ENCODE measurements around the gene OLIG1.

The OLIG1 gene

GRCh38 chr21:33037501-33037900 lies 32.4 kb upstream of the OLIG1 start:
- Histone ChIP-seq H3K36me3 (ENCODE audit: insufficient read depth, low read length) (no peaks in the 10 kb centered on the region), H3K4me1 (ENCODE audit: insufficient read depth, low read length) (peaks cover 10% of the 10 kb centered on the region), H3K9ac (ENCODE audit: low read depth, low read length) (no peak overlapping the region), H3K9me3 (ENCODE audit: control insufficient read depth, insufficient read depth, low read length) (no peaks in the 10 kb centered on the region)

GRCh38 chr21:33039536-33039935 lies 30.4 kb upstream of the OLIG1 start:
- H3K36me3 ChIP-seq (ENCODE audit: insufficient read depth, low read length): no peaks in the 10 kb centered on the region
- H3K4me1 ChIP-seq (ENCODE audit: insufficient read depth, low read length): peaks cover 10% of the 10 kb centered on the region

GRCh38 chr21:33040215-33040614 lies 29.7 kb upstream of the OLIG1 start:
- Histone ChIP-seq H3K9me3 (ENCODE audit: control insufficient read depth, insufficient read depth, low read length) (no peaks in the 10 kb centered on the region), H3K9ac (ENCODE audit: low read depth, low read length) (no peak overlapping the region), H3K4me1 (ENCODE audit: insufficient read depth, low read length) (peaks cover 8% of the 10 kb centered on the region), H3K36me3 (ENCODE audit: insufficient read depth, low read length) (no peaks in the 10 kb centered on the region)

More at GRCh38 chr21:33039536-33039935, 30.4 kb upstream of the OLIG1 start:
- Histone ChIP-seq H3K9me3 (ENCODE audit: control insufficient read depth, insufficient read depth, low read length) (no peaks in the 10 kb centered on the region), H3K9ac (ENCODE audit: low read depth, low read length) (no peak overlapping the region)

GRCh38 chr21:33041981-33042380 lies 28.0 kb upstream of the OLIG1 start:
- Histone ChIP-seq H3K36me3 (ENCODE audit: insufficient read depth, low read length) (no peaks in the 10 kb centered on the region), H3K4me1 (ENCODE audit: insufficient read depth, low read length) (peaks cover 10% of the 10 kb centered on the region), H3K9ac (ENCODE audit: low read depth, low read length) (no peak overlapping the region), H3K9me3 (ENCODE audit: control insufficient read depth, insufficient read depth, low read length) (no peaks in the 10 kb centered on the region)

- Histone ChIP-seq H3K9me3 (ENCODE audit: control insufficient read depth, insufficient read depth, low read length) (no peaks in the 10 kb centered on the region), H3K36me3 (ENCODE audit: insufficient read depth, low read length) (no peaks in the 10 kb centered on the region), H3K9ac (ENCODE audit: low read depth, low read length) (no peak overlapping the region), H3K4me1 (ENCODE audit: insufficient read depth, low read length) (peaks cover 15% of the 10 kb centered on the region)
Measured at GRCh38 chr21:33042812-33043211, 27.1 kb upstream of the OLIG1 start.

- Histone ChIP-seq H3K36me3 (ENCODE audit: insufficient read depth, low read length) (no peaks in the 10 kb centered on the region), H3K9me3 (ENCODE audit: control insufficient read depth, insufficient read depth, low read length) (no peaks in the 10 kb centered on the region), H3K4me1 (ENCODE audit: insufficient read depth, low read length) (peaks cover 15% of the 10 kb centered on the region; the same call in 1 of the 2 replicates), H3K9ac (ENCODE audit: low read depth, low read length) (no peak overlapping the region)
Measured at GRCh38 chr21:33046455-33046854, 23.5 kb upstream of the OLIG1 start.

- Histone ChIP-seq H3K9me3 (ENCODE audit: control insufficient read depth, insufficient read depth, low read length) (no peaks in the 10 kb centered on the region), H3K4me1 (ENCODE audit: insufficient read depth, low read length) (peaks cover 12% of the 10 kb centered on the region; the same call in 1 of the 2 replicates), H3K9ac (ENCODE audit: low read depth, low read length) (no peak overlapping the region), H3K36me3 (ENCODE audit: insufficient read depth, low read length) (no peaks in the 10 kb centered on the region)
Measured at GRCh38 chr21:33047231-33047630, 22.7 kb upstream of the OLIG1 start.

- H3K4me1 ChIP-seq (ENCODE audit: insufficient read depth, low read length): peaks cover 5% of the 10 kb centered on the region; the same call in 1 of the 2 replicates
- H3K36me3 ChIP-seq (ENCODE audit: insufficient read depth, low read length): no peaks in the 10 kb centered on the region
- no peaks in the 10 kb centered on the region for H3K9me3 ChIP-seq (ENCODE audit: control insufficient read depth, insufficient read depth, low read length)
- H3K9ac ChIP-seq (ENCODE audit: low read depth, low read length): no peak overlapping the region
Measured at GRCh38 chr21:33051925-33052324, 18.0 kb upstream of the OLIG1 start.

GRCh38 chr21:33053951-33054350 lies 16.0 kb upstream of the OLIG1 start:
- Histone ChIP-seq H3K4me1 (ENCODE audit: insufficient read depth, low read length) (no peaks in the 10 kb centered on the region), H3K9me3 (ENCODE audit: control insufficient read depth, insufficient read depth, low read length) (no peaks in the 10 kb centered on the region), H3K9ac (ENCODE audit: low read depth, low read length) (no peak overlapping the region), H3K36me3 (ENCODE audit: insufficient read depth, low read length) (no peaks in the 10 kb centered on the region)

GRCh38 chr21:33055991-33056390 lies 13.9 kb upstream of the OLIG1 start:
- Histone ChIP-seq H3K4me1 (ENCODE audit: insufficient read depth, low read length) (no peaks in the 10 kb centered on the region), H3K9ac (ENCODE audit: low read depth, low read length) (no peak overlapping the region), H3K36me3 (ENCODE audit: insufficient read depth, low read length) (no peaks in the 10 kb centered on the region), H3K9me3 (ENCODE audit: control insufficient read depth, insufficient read depth, low read length) (no peaks in the 10 kb centered on the region)

- no peaks in the 10 kb centered on the region for H3K9me3 ChIP-seq (ENCODE audit: control insufficient read depth, insufficient read depth, low read length)
- H3K4me1 ChIP-seq (ENCODE audit: insufficient read depth, low read length): no peaks in the 10 kb centered on the region
- H3K9ac ChIP-seq (ENCODE audit: low read depth, low read length): no peak overlapping the region
- H3K36me3 ChIP-seq (ENCODE audit: insufficient read depth, low read length): no peaks in the 10 kb centered on the region
Measured at GRCh38 chr21:33057385-33057940, 12.5 kb upstream of the OLIG1 start.

GRCh38 chr21:33058527-33058926 lies 11.4 kb upstream of the OLIG1 start:
- no peak overlapping the region for H3K9ac ChIP-seq (ENCODE audit: low read depth, low read length)
- H3K36me3 ChIP-seq (ENCODE audit: insufficient read depth, low read length): no peaks in the 10 kb centered on the region
- no peaks in the 10 kb centered on the region for H3K4me1 ChIP-seq (ENCODE audit: insufficient read depth, low read length)
- no peaks in the 10 kb centered on the region for H3K9me3 ChIP-seq (ENCODE audit: control insufficient read depth, insufficient read depth, low read length)

- Histone ChIP-seq H3K9ac (ENCODE audit: low read depth, low read length) (no peak overlapping the region), H3K4me1 (ENCODE audit: insufficient read depth, low read length) (no peaks in the 10 kb centered on the region), H3K36me3 (ENCODE audit: insufficient read depth, low read length) (no peaks in the 10 kb centered on the region), H3K9me3 (ENCODE audit: control insufficient read depth, insufficient read depth, low read length) (no peaks in the 10 kb centered on the region)
Measured at GRCh38 chr21:33058957-33059356, 11.0 kb upstream of the OLIG1 start.

- no peaks in the 10 kb centered on the region for H3K36me3 ChIP-seq (ENCODE audit: insufficient read depth, low read length)
- H3K9me3 ChIP-seq (ENCODE audit: control insufficient read depth, insufficient read depth, low read length): no peaks in the 10 kb centered on the region
- no peak overlapping the region for H3K9ac ChIP-seq (ENCODE audit: low read depth, low read length)
- H3K4me1 ChIP-seq (ENCODE audit: insufficient read depth, low read length): no peaks in the 10 kb centered on the region
Measured at GRCh38 chr21:33059380-33059841, 10.5 kb upstream of the OLIG1 start.

GRCh38 chr21:33061233-33061632 lies 8.7 kb upstream of the OLIG1 start:
- Histone ChIP-seq H3K36me3 (ENCODE audit: insufficient read depth, low read length) (no peaks in the 10 kb centered on the region), H3K4me1 (ENCODE audit: insufficient read depth, low read length) (peaks cover 5% of the 10 kb centered on the region; the same call in 1 of the 2 replicates), H3K9me3 (ENCODE audit: control insufficient read depth, insufficient read depth, low read length) (no peaks in the 10 kb centered on the region), H3K9ac (ENCODE audit: low read depth, low read length) (no peak overlapping the region)
